Fibroblast of gingiva (primary cell): Measurements from ENCODE around the gene MAGEB4.
"Not testable (repeated sequence)": the region's sequence is repeated elsewhere in the genome, so short reads cannot be mapped to it uniquely, and the experiment has no call there.

Source experiments
- DNase-seq: peaks from one replicate; pipeline ENCODE4 v3.0.0-alpha.2; 2011; ENCODE audit warnings: low read depth

The MAGEB4 gene, protein sequence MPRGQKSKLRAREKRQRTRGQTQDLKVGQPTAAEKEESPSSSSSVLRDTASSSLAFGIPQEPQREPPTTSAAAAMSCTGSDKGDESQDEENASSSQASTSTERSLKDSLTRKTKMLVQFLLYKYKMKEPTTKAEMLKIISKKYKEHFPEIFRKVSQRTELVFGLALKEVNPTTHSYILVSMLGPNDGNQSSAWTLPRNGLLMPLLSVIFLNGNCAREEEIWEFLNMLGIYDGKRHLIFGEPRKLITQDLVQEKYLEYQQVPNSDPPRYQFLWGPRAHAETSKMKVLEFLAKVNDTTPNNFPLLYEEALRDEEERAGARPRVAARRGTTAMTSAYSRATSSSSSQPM

GRCh38 chrX:30241724-30242415, at the start of gene MAGEB4:
Gene MAGEB4, plus strand, starts transcription at chrX:30242000. Its CDS starts 136 bp downstream, at chrX:30242136.
- DNase-seq: no peak

GRCh38 chrX:30193910-30194309, 47.9 kb upstream of the MAGEB4 start:
- DNase-seq: not testable (repeated sequence)

- DNase-seq: no peak
These were observed 45.5 kb upstream of the MAGEB4 start for GRCh38 chrX:30196322-30196721.

GRCh38 chrX:30212172-30212571, 29.6 kb upstream of the MAGEB4 start:
- no peak for DNase-seq

GRCh38 chrX:30215357-30215843, 26.4 kb upstream of the MAGEB4 start, which contains the start of gene MAGEB2:
Gene MAGEB2, plus strand, starts transcription at chrX:30215563. Its CDS starts 3,018 bp downstream, at chrX:30218581.
- no peak for DNase-seq

GRCh38 chrX:30217465-30217864, 24.3 kb upstream of the MAGEB4 start:
- DNase-seq: no peak

- DNase-seq: no peak
These were observed 22.4 kb upstream of the MAGEB4 start for GRCh38 chrX:30219372-30219771.

GRCh38 chrX:30220661-30221060, 21.1 kb upstream of the MAGEB4 start:
- DNase-seq: no peak

DNA sequence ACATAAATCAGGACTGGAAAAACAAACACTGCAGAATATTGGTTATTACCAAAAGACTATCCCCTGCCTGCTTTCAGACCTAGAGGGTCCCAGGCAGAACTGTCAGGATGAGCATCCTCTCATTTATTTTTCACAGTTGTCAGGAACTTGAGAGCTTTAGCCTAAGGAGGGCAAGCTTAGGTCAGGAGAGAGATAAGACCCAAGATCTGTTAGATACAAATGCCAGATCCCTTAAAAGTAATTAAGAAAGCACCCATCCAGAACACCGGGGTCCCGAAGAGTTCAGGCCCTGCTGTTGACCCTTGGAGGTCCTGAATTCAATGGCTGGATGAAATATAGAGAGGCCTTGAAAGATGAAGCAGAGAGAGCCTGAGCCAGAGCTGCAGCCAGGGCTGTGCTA, 17.3 kb upstream of the MAGEB4 start:
- no peak for DNase-seq

DNA sequence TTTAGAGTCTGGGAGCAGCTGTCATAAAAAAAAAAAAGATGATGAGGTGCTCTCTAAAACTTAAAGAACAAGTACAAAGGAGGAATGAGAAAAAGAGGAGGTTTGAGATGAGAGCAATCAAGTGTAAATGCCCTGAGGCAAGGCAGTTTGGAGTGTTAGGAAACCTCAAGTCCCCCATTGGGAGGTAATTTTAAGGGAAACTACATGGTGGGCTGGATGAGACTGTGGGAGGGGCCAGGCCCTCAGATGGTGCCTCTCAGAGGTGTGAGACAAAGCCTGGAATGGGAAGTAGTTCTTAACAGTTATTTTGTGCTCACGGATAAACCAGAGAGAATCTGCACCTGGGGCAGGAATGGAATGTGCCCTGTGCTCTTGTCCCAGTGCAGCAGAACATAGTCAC, 13.3 kb upstream of the MAGEB4 start:
- no peak for DNase-seq

DNA sequence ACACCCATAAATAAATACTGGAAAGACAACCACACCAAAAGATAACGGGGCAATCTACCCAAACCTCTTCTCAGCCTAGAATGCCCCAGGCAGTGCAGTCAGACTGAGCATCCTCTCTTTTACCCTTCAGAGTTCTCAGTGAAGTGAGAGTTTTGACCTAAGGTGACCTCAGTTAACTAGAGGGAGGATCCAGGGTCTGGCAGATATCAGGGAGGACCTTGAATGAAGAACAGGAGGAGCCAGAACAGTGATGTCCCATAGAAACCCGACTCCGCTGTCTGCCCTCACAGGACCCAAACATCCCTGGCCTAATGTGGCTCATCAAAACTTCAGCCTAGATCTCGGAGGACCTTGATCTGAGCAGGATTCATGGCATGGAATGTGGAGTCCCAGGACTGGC, 11.4 kb upstream of the MAGEB4 start, which contains the start of gene MAGEB3:
Gene MAGEB3 (plus strand): TSS at position 263 of the 400 bp plus-strand sequence. CDS start 5,268 bp downstream, outside the sequence.
- DNase-seq: no peak

GRCh38 chrX:30246769-30247489, 5.1 kb downstream of the MAGEB4 start, which contains the start of gene MAGEB1:
Gene MAGEB1, plus strand, starts transcription at chrX:30247146. Its CDS starts 3,348 bp downstream, at chrX:30250494.
- DNase-seq: no peak

GRCh38 chrX:30248854-30249253, 7.1 kb downstream of the MAGEB4 start:
- no peak for DNase-seq

DNA sequence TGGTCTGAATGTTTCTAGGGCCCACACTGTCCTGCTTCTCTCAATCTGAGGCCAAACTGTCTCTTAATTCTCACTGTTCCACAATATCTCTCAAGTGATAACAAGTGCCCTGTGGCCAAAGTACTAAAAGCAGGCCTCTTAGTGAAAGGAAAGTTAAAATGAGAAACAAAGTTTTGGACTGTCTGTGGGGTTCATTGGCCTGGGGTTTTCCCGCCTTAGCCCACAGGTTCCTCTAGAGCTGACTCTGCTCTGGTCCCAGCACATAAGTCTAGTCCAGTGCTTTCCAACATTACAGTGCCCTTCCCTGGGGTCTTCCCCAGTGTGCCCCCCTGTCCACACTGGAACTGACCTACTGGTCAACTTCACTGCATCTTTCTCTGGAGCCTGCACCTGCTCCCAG, 11.5 kb downstream of the MAGEB4 start:
- no peak for DNase-seq

DNA sequence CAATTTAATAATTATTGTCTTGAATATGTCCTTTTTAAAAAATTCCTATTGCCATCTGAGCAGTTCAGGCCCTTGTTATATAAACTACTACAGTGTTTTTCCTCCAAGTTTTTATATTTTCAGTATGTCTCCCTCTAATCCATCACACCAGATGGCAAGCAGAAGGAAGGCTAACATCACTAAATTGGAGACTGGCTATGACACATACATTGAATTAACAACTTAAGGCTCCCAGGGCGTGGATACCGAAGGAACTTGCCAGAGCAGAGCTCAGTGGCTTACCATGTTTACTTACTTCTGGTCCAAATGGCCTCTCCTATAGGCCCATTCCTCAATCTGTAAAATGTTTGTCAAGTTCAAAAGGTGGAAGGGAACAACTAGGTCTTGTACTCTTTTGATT, 18.1 kb downstream of the MAGEB4 start:
- no peak for DNase-seq

DNA sequence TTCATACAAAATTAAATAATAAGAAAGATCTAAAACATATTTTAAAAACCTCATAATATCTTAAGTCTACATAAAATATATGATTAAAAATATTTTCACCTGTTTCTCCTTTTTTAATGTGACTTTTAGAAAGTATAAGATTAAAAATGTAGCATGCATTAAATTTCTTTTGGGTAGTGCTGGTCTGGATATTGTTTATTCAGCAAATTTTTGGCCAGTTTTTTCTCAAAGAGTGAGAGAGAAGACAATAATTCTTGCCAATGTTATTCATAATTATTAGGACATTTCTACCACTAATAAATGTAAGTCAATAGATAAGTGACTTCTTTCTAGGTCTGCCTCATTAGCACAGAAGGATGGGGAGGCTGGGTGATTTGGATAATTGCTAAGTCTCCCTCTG, 19.2 kb downstream of the MAGEB4 start:
- no peak for DNase-seq

- no peak for DNase-seq
These were observed 21.0 kb downstream of the MAGEB4 start for GRCh38 chrX:30262763-30263162.

- no peak for DNase-seq
These were observed 28.8 kb downstream of the MAGEB4 start for GRCh38 chrX:30270639-30271038.

DNA sequence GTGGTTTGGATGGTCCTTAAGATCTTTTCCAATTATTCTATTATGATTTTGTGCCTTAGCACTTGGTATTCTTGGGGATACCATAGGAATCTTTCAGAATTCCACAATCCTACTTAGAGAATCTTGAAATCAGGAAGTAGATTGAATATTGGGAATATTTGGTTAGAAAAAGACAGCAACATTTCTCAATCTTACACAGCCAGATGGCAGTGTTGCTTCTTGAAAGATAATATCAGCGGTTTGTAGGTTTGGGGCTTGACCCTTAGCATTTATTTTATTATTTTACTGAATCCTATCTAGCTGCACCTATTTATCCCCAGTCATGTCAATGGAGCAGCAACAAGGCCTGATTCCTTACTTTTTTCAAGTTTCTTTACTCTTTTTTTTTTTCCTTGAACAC, 33.7 kb downstream of the MAGEB4 start:
- peak; percentile 8 for DNase-seq

DNA sequence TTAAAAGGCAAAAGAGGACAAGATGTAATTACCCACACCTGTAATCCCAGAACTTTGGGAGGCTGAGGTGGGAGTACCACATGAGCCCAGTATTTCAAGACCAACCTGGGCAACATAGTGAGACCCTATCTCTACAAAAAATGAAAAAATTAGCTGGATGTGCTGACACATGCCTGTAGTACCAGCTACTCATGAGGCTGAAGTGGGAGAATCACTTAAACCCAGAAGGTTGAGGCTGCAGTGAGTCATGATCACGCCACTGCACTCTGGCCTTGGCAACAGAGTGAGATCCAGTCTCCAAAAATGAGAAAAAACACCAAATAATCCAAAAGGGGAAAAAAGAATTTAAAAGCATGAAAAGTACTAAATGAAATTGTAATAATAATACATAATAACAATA, 36.6 kb downstream of the MAGEB4 start:
- DNase-seq: peak; percentile 26

GRCh38 chrX:30280428-30280827, 38.6 kb downstream of the MAGEB4 start:
- DNase-seq: no peak

DNA sequence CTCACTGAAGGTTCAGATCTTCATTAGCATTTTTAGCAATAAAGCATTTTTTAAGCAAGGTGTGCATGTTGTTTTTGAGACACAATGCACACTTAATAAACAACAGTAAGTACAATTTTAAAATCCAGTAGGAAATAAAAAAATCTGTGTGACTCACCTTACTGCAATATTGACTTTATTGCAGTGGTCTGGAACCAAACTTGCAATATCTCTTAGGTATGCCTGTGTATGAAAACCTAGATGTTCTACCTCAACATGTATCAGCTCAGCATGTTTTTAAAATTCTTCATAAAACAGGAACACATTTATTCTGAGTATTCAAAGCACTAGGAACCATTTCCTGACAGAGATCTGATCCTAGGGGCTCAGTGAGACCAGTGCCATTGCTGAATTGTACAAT, 40.7 kb downstream of the MAGEB4 start:
- no peak for DNase-seq
